ENCODE data around the gene NLRP3.
"Not testable (repeated sequence)": the region's sequence is repeated elsewhere in the genome, so short reads cannot be mapped to it uniquely, and the experiment has no call there.

Gene NLRP3

DNA sequence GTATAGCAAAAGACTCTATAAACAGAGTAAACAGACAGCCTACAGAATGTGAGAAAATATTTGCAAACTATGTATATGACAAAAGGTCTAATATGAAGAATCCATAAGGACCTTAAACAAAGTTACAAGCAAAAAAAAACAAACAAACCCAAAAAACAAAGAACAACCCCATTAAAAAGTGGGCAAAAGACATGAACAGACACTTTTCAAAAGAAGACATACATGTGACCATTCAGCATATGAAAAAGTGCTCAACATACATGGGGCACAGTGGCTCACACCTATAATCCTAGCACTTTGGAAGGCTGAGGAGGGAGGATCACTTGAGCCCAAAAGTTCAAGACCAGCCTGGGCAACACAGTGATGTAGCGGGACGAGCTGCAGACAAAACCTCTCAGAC lies 59.8 kb downstream of the NLRP3 start:
- no peak overlapping the region for H3K4me3 ChIP-seq (ENCODE audit: low read depth, low read length)
- DNase-seq (ENCODE audit: low read depth): no peak
- in situ Hi-C loops (cut with HindIII; ENCODE audit: low sequenced_read_pairs): no loop called here
- TF ChIP-seq CTCF (IDR thresholded peaks at IDR 0.05; ENCODE audit: low read depth, low read length, missing control alignments): no peak

- H3K4me3 ChIP-seq (ENCODE audit: low read depth, low read length); DNase-seq (ENCODE audit: low read depth); in situ Hi-C loops (cut with HindIII; ENCODE audit: low sequenced_read_pairs): not testable (repeated sequence)
Measured at GRCh38 chr1:247476328-247477058, 60.5 kb downstream of the NLRP3 start.

DNA sequence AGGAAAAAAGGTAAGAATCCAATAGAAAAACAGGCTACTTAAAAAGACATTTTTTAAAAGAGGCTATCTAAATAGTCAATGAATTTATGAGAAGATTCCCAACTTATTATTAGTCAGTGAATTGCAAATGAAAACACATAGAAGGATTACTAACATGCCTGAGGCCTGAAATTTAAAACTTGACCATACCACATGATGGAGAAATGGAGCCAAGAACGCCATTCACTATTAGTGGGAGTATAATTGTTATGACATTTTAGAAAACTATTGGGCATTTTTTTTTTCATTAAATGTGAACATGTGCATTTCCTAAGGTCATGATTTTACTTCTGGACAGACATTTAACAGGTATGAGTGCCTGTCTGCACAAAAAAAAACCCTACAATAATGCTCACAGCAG lies 66.8 kb downstream of the NLRP3 start:
- no peak overlapping the region for H3K4me3 ChIP-seq (ENCODE audit: low read depth, low read length)
- in situ Hi-C loops (cut with HindIII; ENCODE audit: low sequenced_read_pairs): no loop called here
- TF ChIP-seq CTCF (IDR thresholded peaks at IDR 0.05; ENCODE audit: low read depth, low read length, missing control alignments): no peak
- no peak for DNase-seq (ENCODE audit: low read depth)

DNA sequence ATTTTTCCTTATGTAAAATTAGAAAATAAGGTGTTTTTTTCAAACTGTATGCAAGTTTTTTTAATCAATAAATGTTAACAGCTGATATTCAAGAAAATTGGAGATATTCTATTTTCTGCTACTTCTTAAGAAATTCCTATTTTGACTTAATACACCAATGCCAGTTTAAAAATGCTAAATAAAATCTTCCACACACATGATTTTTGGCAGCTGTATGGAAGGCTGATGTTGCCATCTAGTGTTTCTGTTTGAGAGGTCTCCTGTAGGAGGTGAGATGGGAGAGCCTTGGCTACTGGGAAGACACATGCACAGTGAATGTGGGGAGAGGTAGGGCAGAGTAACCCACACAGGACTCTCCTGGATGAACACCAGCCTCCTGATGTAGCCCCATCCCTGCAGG lies 71.1 kb downstream of the NLRP3 start:
- peak; percentile 13 for DNase-seq (ENCODE audit: low read depth)
- peak; percentile 37 for TF ChIP-seq CTCF (IDR thresholded peaks at IDR 0.05; ENCODE audit: low read depth, low read length, missing control alignments)
- in situ Hi-C loops (cut with HindIII; ENCODE audit: low sequenced_read_pairs): no loop called here
- no peak overlapping the region for H3K4me3 ChIP-seq (ENCODE audit: low read depth, low read length)

DNA sequence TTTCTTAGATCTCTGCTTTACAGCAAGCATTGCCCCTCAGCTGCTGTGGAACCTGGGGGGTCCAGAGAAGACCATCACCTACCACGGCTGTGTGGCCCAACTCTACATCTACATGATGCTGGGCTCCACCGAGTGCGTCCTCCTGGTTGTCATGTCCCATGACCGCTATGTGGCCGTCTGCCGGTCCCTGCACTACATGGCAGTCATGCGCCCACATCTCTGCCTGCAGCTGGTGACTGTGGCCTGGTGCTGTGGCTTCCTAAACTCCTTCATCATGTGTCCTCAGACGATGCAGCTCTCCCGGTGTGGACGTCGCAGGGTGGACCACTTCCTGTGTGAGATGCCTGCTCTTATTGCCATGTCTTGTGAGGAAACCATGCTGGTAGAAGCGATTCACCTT lies 75.4 kb downstream of the NLRP3 start:
- no peak overlapping the region for H3K4me3 ChIP-seq (ENCODE audit: low read depth, low read length)
- in situ Hi-C loops (cut with HindIII; ENCODE audit: low sequenced_read_pairs): no loop called here
- TF ChIP-seq CTCF (IDR thresholded peaks at IDR 0.05; ENCODE audit: low read depth, low read length, missing control alignments): no peak
- no peak for DNase-seq (ENCODE audit: low read depth)

- in situ Hi-C loops (cut with HindIII; ENCODE audit: low sequenced_read_pairs): no loop called here
- TF ChIP-seq CTCF (IDR thresholded peaks at IDR 0.05; ENCODE audit: low read depth, low read length, missing control alignments): no peak
- H3K4me3 ChIP-seq (ENCODE audit: low read depth, low read length): no peak overlapping the region
- no peak for DNase-seq (ENCODE audit: low read depth)
Measured at GRCh38 chr1:247493106-247493505, 77.1 kb downstream of the NLRP3 start.

- DNase-seq (ENCODE audit: low read depth): no peak
- in situ Hi-C loops (cut with HindIII; ENCODE audit: low sequenced_read_pairs): no loop called here
- TF ChIP-seq CTCF (IDR thresholded peaks at IDR 0.05; ENCODE audit: low read depth, low read length, missing control alignments): no peak
- H3K4me3 ChIP-seq (ENCODE audit: low read depth, low read length): no peak overlapping the region
Measured at GRCh38 chr1:247494767-247495166, 78.8 kb downstream of the NLRP3 start.
